Fibroblast of mammary gland (primary cell): ENCODE measurements around the gene PPM1N.

ENCODE experiments used
- DNase-seq: peaks from one replicate; pipeline ENCODE4 v3.0.0-alpha.2; 2010; ENCODE audit warnings: low read depth
- H3K4me3 ChIP-seq: 2 replicates; pipeline ENCODE4 v1.5.1; 2011; ENCODE audit warnings: low read depth, mild to moderate bottlenecking, low read length, moderate library complexity; ENCODE audit not compliant: control insufficient read depth
- TF ChIP-seq, protein P1 (sequence below): conservative IDR thresholded peaks from 2 replicates; pipeline ENCODE4 v1.5.1; 2011; ENCODE audit warnings: low read depth, low read length, inconsistent platforms; ENCODE audit not compliant: control insufficient read depth, insufficient read depth

The PPM1N gene

GRCh38 chr19:45495178-45495577 is 3.1 kb upstream of the PPM1N start:
- TF ChIP-seq, protein P1, sequence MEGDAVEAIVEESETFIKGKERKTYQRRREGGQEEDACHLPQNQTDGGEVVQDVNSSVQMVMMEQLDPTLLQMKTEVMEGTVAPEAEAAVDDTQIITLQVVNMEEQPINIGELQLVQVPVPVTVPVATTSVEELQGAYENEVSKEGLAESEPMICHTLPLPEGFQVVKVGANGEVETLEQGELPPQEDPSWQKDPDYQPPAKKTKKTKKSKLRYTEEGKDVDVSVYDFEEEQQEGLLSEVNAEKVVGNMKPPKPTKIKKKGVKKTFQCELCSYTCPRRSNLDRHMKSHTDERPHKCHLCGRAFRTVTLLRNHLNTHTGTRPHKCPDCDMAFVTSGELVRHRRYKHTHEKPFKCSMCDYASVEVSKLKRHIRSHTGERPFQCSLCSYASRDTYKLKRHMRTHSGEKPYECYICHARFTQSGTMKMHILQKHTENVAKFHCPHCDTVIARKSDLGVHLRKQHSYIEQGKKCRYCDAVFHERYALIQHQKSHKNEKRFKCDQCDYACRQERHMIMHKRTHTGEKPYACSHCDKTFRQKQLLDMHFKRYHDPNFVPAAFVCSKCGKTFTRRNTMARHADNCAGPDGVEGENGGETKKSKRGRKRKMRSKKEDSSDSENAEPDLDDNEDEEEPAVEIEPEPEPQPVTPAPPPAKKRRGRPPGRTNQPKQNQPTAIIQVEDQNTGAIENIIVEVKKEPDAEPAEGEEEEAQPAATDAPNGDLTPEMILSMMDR, result no peak
- DNase-seq, result no peak
- no peak overlapping the region for H3K4me3 ChIP-seq

DNA sequence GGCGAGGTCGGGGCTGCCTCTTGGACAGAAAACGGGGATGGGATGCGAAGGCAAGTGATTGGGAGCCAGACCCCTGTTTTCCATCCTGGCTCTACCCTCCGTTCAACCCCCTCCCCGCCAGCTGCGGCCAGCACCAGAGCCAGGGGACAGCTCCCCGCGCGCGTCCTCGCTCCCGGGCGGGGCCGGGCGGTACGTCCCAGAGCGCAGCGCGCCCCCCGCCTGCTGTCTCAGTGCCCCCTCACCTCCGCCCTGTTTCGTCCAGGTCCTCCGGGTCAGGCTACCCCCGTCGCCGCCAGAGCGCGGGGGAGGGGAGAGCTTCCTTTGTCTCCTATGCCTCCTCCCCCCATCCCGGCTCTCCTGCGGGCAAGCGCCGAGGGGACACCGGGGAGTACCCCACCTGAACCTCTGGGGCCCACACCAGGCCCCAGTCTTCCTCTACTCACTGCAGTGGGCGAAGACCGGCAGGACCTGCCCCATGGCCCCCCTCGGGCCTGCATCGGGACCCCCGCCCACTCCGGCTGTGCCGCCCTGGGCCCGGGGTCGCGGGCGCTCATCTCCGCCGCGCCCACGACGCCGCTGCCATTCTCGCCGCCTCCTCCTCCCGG is 1.8 kb upstream of the PPM1N start:
- TF ChIP-seq, protein P1, result no peak
- H3K4me3 ChIP-seq, result peak overlapping the region; percentile 62
- no peak for DNase-seq

- no peak for DNase-seq
- H3K4me3 ChIP-seq, result no peak overlapping the region
Measured at GRCh38 chr19:45497791-45498190, 452 bp upstream of the PPM1N start.

GRCh38 chr19:45499196-45500180 is 1.2 kb downstream of the PPM1N start:
- DNase-seq, result no peak
- no peak overlapping the region for H3K4me3 ChIP-seq
- TF ChIP-seq, protein P1, result no peak

More at GRCh38 chr19:45497791-45498190, 452 bp upstream of the PPM1N start:
- TF ChIP-seq, protein P1, result no peak

GRCh38 chr19:45500918-45501729 is 2.9 kb downstream of the PPM1N start:
- no peak for DNase-seq
- TF ChIP-seq, protein P1, result no peak
- no peak overlapping the region for H3K4me3 ChIP-seq

DNA sequence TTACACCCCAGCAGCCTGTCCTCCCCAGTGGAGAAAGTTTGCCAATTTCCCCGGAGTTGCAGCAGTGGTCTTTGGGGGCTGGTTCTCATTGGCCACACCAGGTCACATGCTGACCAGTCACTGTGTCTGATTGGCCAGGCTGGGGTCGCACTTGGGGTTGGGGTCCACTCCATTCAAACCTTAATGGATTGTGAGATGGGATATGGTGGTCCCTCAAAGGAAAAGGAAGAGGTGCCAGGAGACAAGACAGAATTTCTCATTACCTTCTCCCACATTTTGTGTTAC is 3.4 kb downstream of the PPM1N start:
- DNase-seq, result no peak
- TF ChIP-seq, protein P1, result no peak
- H3K4me3 ChIP-seq, result no peak overlapping the region
